ENCODE data around the gene KCP. TPM values are rescaled to one million over a fixed set of nuclear protein-coding genes. Genes with fewer than 3 reads are reported as not detected.
"Not testable (repeated sequence)": the region's sequence is repeated elsewhere in the genome, so short reads cannot be mapped to it uniquely, and the experiment has no call there.

The KCP gene
- total RNA-seq, 2 donors from 2014 or later = 0.81 to 1.6 TPM

DNA sequence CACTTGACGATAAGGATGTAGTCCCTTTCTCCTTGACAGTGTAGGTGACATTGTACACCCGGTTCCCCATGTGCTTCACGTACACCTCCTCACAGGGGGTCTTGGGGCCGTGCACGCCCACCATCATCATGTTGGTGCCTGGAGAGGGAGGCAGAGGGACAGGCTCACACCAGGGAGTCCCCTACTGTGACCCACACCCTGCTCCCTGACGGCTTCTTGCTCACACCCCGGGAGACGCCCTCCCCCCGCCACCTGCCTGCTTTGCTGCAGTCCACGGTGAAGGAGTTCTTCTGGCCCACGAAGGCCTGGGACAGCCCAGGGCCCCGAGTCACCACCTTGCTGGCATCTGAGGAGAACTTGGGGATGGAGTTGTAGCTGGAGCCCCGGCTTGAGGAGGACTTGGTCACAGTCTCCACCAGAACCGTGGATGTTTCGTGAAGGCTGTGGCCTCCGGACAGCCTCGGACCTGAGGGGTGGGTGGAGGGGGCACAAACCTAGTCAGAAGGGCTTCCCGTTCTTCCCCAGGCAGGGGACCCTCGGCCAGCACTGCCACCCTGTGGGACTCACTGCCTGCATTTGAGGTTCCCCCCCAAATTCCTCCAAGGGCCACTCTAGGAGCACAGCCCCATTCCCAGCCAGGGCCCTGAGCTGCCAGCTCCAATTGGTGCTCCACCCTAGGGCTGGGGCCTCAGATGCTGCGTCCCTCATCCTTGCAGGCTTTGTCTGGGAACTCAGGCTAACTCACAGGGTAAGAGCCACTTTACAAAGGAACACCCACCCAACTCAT, 2.4 kb upstream of the KCP start:
- DNase-seq; intact Hi-C loops (cut with DNase I, micrococcal nuclease); ATAC-seq: not testable (repeated sequence)

DNA sequence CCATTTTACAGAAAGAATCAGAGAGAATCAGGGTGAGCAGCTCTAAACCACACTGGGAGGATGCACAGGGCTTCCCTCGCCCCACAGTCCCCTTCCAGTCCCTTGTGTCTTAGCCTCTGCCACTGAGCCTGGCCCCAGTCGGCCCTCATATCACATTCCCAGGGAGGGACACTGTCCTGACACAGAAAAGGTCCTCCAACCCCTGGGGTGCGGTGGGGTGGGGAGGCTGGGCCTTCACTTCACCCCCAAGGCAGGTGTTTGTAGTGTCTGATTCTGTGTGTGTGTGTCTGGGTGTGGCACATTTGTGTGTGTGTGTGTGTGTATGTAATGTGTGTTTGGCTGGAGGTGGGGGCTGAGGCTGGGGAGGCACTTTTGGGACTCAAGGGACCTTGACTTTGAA, 1.8 kb upstream of the KCP start:
- no peak for DNase-seq
- ATAC-seq = peak; percentile 1
- intact Hi-C loops (cut with DNase I, micrococcal nuclease) = no loop called here

DNA sequence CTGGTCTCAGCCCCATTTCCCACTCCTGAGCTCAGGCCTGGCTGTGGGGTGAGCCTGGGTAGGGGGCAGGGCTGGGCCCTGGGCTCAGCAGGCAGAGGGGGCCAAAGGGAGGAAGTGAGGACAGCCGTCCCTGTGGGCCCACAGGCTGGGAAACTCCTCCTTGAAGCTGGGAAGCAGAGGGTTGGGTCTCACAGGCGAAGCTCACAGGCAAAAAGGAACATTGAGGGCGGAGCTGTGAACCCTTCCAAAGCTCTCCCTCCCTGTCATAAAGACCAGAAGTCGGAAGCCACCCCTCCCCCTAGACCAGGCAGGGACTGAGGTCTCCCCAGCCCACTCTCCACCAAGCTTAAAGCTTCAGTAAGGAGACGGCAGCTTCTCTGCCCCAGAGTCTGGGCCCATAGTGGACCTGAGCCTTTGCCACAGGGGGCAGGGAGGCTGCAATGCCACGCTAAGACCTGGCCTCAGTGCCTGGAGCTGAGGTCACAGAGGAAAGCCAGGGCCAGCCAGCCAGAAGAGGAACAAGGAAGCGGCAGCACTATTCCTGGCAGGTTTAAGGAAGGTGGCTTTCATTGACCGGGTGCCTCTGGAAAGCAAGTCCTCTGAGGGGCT, 1.0 kb upstream of the KCP start:
- DNase-seq = peak; percentile 70 to 71
- intact Hi-C loops (cut with DNase I, micrococcal nuclease) = no loop called here
- peak; percentile 85 for ATAC-seq

DNA sequence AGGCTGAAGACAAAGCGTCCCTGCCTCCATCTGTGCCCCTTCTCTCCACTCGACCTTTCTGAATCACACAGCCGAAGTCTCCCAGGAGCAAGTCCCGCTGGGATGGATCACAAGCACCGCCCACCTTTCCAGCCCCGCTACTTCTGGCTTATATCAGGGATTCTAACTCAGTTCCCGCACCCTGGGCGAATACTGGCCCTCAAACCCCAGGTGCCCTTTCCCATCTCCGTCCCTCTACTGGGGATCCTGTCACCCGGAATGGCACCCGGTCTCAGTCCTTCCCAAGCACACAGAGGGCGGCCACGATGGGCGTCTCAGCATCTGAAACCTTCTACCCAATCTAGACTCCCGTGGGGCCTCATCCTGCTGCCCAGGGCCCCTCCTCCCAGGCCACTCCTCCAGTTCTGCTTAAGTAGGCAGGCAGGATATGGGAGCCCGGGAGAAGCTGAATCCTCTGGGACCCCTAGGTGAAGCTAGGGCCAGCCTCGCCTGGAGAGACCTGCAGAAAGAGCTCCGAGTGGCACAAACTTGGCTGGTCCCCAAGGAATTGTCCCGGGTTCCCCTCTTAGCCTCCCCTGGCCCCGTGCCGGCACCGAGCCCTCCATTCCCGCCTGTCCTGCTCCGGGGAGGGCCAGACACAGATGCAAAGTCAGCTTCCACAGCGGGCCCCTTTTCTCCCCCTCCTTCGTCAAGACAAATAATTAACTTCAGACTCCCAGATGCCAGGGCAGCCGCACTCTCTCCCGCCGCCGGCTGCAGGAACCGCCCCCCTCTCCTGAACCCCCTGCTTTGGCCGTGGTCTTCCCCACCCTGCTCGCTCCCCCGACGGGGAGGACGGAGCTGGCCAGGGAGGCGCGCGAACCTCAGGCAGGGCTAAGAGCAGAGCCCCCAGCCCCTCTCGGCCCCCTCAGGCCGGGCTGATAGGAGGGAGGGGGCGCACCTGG, 612 bp downstream of the KCP start:
- intact Hi-C loops (cut with DNase I, micrococcal nuclease) = loop anchor here in 1 of 2 donors (5.0 kb wide), 1 partner anchor 182 kb away; no protein-coding TSS in a partner anchor
- ATAC-seq (no peak), DNase-seq (peak in 1 of 2 donors; percentile 22)

DNA sequence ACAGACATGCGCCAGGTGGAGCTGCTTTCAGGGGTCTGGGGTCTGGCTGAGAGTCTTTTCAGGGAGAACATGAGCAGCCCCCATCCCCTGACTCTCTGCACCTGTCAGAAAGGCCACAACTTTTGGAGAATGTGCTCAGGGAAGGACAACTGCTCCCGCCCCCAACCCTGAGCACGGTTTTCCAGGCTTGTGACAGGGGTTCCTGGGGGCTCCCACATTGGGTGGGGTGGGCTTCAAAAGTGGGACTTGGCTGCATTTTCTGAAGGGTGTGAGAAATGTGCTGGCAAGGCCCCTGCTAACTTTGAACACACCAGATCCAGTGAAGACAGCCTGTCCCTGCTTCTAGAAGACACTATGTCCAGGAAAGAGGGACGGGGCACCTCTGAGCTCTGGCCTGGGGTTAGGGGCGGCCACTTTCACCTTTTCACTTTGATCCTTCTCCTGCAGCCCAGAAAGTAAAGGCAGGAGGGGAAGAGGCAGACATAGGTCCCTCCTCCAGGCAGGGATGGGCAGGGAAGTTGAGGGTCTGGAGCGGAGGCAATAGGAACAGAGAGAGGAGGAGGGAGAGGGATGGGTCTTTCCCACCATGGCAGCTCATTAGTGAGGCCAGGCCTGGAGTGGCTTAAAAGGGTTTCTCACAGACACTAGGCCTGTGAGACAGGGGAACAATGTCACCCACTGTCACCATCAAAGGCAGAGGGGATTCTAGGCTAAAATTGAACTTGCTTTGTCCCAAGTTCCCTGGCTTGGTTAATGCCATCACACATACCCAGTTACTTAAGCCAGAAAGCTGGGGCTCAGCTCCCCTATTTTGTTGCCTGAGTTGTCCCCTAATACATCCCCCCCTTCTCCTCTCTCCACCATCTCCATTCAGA, 1.5 kb downstream of the KCP start:
- peak in 1 of 2 donors; percentile 13 for DNase-seq
- no peak for ATAC-seq
- intact Hi-C loops (cut with DNase I, micrococcal nuclease) = loop anchor here in 1 of 2 donors (5.0 kb wide), 1 partner anchor 183 kb away; no protein-coding TSS in a partner anchor

DNA sequence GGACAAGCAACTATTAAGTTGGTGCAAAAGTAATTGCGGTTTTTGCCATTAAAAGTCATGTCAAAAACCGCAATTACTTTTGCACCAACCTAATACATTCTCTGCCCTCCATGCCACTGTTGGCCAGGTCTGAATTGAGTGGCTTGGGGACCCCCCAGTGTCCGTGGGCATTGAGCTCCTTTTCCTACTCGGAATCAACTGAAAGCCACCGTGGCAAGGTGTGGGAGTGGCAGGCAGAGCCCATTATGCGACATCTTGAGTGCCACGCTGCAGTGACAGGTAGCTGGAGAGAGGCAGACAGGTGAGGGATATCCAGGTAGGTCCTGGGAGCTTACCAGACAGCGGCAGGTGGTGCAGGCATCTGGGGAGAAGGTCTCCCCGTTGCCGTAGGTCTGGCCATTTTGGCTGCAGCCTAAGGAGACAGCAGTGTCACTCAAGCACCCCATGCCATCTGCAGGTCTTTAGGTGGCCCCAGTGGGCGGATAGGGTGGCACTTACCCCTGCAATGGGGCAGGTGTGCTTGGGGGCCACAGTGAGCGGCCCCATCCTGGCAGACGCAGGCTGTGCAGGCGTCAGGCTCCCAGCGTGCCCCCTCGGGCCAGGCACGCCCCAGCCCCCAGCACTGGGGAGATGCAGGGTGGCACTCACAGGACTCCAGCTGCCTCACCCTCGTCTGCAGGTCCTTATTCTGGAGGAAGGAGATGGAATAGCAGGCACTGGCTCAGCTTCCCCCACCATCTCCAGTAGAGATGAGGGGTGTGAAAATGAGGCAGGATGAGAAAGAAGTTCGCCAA, 3.5 kb downstream of the KCP start:
- intact Hi-C loops (cut with DNase I, micrococcal nuclease) = loop anchor here in 1 of 2 donors (5.0 kb wide), 1 partner anchor 185 kb away; no protein-coding TSS in a partner anchor
- DNase-seq = no peak
- no peak for ATAC-seq

DNA sequence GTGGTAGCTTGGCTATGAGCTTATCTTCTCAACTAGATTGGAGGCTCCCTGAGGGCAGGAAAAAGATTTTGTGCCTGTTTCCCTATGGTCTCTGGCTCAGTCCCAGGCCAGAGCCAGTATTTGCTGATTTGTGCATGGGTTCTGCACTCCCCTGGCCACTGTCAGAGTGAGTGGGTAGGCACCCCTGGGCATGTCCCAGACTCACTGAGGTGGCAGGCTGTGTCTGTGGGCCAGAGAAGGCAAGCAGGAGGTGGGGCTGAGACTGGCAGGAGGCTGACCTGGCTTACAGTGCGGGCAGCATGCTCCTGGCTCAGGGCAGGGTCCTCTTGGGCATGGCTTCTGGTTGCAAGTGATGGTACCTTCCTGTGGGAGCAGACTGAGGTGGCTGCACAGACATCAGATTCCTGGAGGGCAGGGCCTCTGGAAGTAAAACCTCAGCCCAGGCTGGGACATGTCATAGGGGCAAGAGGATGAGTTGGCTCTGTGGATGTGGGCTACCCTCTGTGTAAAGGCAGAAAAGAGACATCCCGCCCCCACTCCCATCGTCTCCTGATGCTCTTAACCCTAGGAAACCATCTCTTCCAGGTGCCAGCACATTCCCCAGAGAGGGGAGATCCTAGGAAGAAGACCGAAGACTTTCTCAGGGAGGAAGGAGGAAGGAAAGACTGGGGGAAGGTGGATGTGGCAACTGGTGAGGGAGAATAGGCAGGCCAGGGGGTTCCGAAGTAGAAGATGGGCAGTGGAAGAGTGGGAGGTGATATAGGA, 4.3 kb downstream of the KCP start:
- DNase-seq = no peak

DNA sequence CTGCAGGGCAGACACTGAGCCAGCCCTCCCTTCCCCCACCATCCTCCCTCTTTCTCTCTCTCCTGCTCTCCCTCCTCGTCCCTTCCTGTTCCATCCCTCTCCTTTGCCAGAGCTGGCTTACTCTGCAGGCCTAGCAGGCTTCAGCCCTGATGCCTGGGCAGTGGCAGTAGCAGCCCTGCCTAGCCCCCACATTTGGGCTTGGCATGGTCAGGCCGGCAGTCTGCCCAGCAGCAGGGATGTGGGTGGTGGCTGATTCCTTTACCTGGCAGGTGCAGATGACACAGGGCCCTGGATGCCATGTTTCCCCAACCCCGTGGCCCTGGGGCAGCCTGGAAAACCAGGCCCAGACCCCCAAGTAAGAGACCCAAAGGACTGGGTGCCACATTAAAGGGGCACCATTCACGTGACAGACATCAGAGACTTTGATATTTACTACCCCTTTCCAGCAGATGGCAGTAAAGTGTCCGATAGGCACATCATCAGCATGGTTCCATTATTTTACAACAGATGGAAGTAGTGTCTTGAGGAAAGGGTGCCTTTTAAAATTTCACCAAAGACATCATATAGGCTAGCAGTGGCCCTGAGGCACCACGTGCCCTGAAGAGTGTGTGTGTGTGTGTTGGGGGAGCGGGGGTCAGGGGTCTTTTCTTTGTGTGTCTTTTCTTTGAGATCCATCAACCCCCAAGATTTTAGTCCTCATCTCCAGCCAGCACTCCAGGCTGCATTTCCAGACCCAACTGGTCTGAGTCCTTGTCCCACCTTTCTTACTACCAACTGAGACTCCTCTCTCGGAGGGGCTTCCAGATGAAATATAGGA, 5.9 kb downstream of the KCP start:
- intact Hi-C loops (cut with DNase I, micrococcal nuclease) = loop anchor here in 1 of 2 donors (5.0 kb wide), 1 partner anchor 188 kb away; no protein-coding TSS in a partner anchor
- peak; percentile 51 for ATAC-seq
- peak in 1 of 2 donors; percentile 18 for DNase-seq

More for the DNA sequence above, 4.3 kb downstream of the KCP start:
- intact Hi-C loops (cut with DNase I, micrococcal nuclease) = loop anchor here in 1 of 2 donors (5.0 kb wide), 1 partner anchor 186 kb away; no protein-coding TSS in a partner anchor
- no peak for ATAC-seq

DNA sequence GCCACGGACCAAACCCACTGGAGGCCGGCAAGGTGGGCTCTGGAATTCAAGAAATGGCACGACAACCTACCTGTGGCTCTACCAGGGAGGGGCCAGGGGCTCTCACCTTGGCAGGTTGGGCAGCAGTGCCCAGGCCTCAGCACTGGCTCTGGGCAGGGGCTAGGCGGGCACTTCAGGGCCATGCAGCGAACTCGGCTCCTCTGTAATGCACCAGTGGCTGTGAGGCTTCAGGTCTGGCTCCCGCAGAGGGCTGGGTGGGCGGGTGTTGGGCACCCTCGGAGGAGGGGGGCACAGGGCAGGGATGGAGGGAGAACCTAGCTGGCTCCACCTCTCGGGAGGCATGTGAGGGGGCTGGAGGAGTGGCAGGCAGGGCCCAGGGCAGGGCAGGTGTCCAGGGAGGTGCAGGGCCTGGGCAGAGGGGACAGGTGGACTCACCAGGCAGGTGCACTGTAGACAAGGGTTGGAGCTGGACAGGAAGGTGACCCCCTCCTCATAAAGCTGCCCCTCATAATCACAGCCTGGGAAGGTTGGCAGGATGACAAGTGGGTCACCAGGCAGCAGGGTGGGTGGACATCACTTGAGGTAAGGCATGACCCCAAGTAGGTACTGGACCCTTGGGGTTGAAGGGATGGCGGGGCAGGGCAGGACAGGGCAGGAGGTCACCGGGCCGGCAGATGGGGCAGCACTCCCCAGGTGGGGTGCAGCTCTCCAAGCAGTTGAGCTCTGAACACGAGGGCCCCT, 6.7 kb downstream of the KCP start:
- DNase-seq (peak in 1 of 2 donors; percentile 23), ATAC-seq (no peak)

DNA sequence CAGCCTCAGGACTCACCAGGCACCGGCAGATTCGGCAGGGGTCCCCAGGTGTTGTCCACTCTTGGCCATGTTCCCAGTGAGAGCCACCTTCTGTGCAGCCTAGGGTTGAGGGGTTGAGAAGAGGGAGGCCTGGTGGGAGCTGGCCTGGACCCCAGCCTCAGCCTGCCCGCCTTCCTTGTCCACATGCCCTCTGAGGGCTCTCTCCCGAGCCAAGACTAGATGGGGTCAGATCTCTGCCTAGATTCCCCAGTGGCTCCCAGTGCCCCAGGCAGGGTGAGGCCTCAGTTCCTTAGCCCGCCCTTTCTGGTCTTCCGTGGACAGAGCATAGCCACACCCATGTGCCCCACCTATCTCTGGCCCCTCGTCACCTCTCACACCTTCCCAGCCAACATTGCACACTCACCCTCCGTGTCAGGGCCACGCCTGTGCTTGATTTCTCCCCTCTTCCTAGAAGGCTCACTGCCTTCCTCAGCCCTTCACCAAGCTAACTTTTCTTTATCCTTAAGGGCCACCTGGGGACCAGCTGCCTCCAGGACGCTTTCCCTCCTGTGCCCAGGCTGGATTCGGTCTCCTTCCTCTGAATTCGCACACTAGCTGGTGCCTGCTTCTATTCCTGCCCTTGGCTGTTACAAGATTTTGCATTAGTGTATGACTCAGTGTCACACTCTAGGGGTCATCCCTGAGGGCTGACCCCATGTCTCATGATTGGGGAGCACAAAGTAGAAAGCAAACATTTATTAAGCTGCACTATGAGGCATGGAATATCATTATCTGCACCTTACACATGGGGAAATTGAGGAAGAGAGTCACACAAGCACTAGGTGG, 7.5 kb downstream of the KCP start:
- intact Hi-C loops (cut with DNase I, micrococcal nuclease) = no loop called here
- peak; percentile 53 to 59 for DNase-seq

More for the DNA sequence above, 6.7 kb downstream of the KCP start:
- intact Hi-C loops (cut with DNase I, micrococcal nuclease) = no loop called here

DNA sequence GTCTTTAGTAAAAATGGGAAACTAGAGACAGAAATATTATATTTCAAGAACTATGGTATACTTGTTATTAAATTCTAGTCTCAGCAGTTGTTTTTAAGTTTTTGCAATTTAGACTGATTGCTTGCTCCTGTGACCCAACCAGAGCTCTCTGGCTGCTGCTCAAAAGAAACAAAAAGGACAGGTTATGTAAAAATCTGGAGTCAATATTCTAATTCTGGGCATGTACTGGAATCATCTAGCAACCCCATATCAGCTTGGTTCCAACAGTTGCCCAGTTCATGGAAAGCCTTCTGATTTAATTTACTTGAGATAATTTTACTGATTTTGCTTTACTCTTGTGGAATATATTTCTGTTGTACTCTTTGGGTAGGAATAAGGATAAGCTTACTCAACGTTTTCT, 10.3 kb downstream of the KCP start:
- intact Hi-C loops (cut with DNase I, micrococcal nuclease) = no loop called here
- DNase-seq = no peak
- no peak for ATAC-seq

More for the DNA sequence above, 7.5 kb downstream of the KCP start:
- peak; percentile 92 for ATAC-seq

DNA sequence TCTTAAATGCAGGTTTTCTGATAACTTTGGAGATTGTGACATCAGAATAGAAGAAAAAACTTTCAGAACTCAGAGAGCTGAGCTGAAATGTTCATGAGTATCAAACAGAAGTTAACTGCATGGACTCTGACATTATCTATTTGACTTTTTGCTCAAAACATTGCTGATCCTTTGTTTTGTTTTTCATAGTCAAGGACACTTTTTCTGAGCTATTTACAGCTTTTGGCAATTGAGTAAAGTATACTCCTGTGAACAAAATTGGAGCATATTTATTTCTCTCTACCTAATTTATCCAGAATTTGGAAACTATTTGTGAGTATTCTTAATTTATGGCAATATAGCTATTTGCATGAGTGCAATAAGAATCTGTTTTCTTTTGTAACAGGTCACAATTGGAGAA, 11.1 kb downstream of the KCP start:
- intact Hi-C loops (cut with DNase I, micrococcal nuclease) = no loop called here
- DNase-seq = no peak
- no peak for ATAC-seq

DNA sequence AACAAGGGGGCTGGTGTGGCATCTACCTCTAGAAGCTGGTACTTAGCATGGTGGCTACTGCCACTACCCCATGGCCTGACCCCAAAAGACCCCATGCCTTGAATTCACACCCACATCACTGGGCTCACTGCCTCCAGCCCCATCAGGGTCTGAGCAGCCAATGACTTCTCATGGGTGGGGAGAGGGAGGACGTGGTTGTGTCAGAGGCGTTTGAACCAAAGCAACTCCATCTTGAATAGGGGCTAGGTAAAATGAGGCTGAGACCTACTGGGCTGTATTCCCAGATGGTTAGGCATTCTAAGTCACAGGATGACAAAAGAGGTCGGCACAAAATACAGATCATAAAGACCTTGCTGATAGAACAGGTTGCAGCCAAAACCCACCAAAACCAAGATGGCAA, 15.2 kb downstream of the KCP start:
- DNase-seq = no peak

DNA sequence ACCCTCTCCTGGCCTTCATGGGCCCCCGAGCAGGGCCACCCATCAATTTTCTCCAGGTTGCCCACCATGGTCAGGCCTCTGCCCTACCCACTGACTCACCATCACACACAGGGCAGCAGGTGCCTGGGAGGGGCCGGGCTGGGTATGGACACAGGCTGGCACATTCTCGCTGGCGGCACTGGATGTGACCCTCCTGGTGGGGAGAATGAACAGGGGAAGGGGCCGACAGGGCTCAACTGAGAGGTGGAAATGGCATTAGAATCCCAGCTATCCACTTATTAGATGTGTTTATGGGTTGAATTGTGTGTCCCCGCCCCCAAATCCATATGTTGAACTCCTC, 16.4 kb downstream of the KCP start:
- no peak for ATAC-seq
- DNase-seq = peak in 1 of 2 donors; percentile 22
- intact Hi-C loops (cut with DNase I, micrococcal nuclease) = no loop called here

More for the DNA sequence above, 15.2 kb downstream of the KCP start:
- no peak for ATAC-seq
- intact Hi-C loops (cut with DNase I, micrococcal nuclease) = no loop called here

Measured in left colon (tissue), 2 donors.